Measurements from ENCODE around the gene RHOA. TPM values are rescaled to one million over a fixed set of nuclear protein-coding genes. Genes with fewer than 3 reads are reported as not detected.

The RHOA gene
- total and polyA plus RNA-seq, 2 of the 8 experiments (the other 6 are each of a cell fraction or from before 2014, with no cell fraction given): 176 to 397 TPM

DNA sequence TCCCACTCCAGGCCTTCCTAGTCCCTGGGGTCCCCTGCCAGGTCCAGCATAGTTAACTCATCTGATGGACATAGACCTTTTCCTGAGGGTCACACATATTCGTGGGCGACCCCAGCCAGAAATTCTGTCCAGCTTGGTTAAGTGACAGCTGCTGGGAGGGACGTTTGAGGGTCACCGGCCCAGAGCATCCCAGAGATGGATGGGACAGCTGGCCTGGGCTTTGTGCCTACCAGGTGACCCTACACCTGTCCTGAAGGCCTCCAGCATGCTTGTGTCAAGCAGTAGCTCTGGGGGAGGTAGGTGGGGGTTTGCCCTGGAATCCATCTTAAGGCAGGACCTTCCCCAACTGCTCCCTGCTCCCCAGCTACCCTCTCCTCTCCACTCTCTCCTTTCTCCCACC, 49.2 kb upstream of the RHOA start:
- no peaks in the 10 kb centered on the region for H3K36me3 ChIP-seq (ENCODE audit: control insufficient read depth in 2 of 4, insufficient read depth in 4 of 4, low read length in 3 of 4)
- no peak overlapping the region for H2AFZ ChIP-seq (ENCODE audit: low read length)
- H3K79me1 ChIP-seq (ENCODE audit: low read depth, low read length): no peaks in the 10 kb centered on the region
- H3K23ac ChIP-seq (ENCODE audit: insufficient read length): no peak overlapping the region
- H4K8ac ChIP-seq (ENCODE audit: extremely low read depth, insufficient read depth, low read length): peak overlapping the region; percentile 63; the same call in 1 of the 2 replicates
- peak overlapping the region; percentile 100 for H3K18ac ChIP-seq (ENCODE audit: extremely low read depth, low read length)
- H3K4me2 ChIP-seq (ENCODE audit: insufficient read depth in 1 of 2, low read depth in 2 of 2, low read length in 2 of 2): peak overlapping the region; percentile 26 to 56
- H2BK20ac ChIP-seq (ENCODE audit: low read length): peak overlapping the region; percentile 5
- no peaks in the 10 kb centered on the region for H3K9me3 ChIP-seq (ENCODE audit: insufficient read depth in 2 of 2, low read depth in 1 of 2, low read length in 1 of 2)
- WGBS, 2 experiments (ENCODE audit: extremely low coverage in 1 of 2, insufficient coverage in 1 of 2, insufficient read length in 1 of 2, insufficient replicate concordance in 2 of 2, low coverage in 1 of 2, low lambda C conversion rate in 2 of 2, missing lambda C conversion rate in 1 of 2): 89% methylated on average over 4 of the region's 4 CpGs; no CpG with 5 or more reads in 1 of the 2 experiments
- peak overlapping the region in 1 of 4 experiments; percentile 34; a peak in 4 of 8 replicates for H3K4me3 ChIP-seq (ENCODE audit: extremely low read depth in 1 of 4, insufficient read depth in 2 of 4, low read depth in 3 of 4, low read length in 4 of 4)
- TF ChIP-seq JUN (IDR thresholded peaks at IDR 0.05; ENCODE audit: low read depth, low read length) (no peak), POLR2A (IDR thresholded peaks at IDR 0.05; ENCODE audit: control extremely low read depth in 1 of 2, low read depth in 2 of 2, low read length in 2 of 2) (peak in 1 of 2 experiments; percentile 18; a peak in 1 of 3 replicates)
- peak overlapping the region; percentile 89 for H3K27ac ChIP-seq (ENCODE audit: low read depth, low read length)
- H3K4ac ChIP-seq (replicated peaks; ENCODE audit: insufficient read length, low read depth, low read length): peak overlapping the region; percentile 16
- H3K23me2 ChIP-seq (ENCODE audit: low read depth, low read length): no peaks in the 10 kb centered on the region
- H3K4me1 ChIP-seq (replicated peaks in 1 of 4; ENCODE audit: control insufficient read depth in 3 of 4, insufficient read depth in 4 of 4, low read length in 3 of 4): peaks cover 16 to 34% (median 30%) of the 10 kb centered on the region in 4 experiments
- peak overlapping the region; percentile 65; the same call in 1 of the 2 replicates for H2BK15ac ChIP-seq (ENCODE audit: low read length)
- ChIA-PET POLR2A (ENCODE audit: partially characterized antibody) (interaction anchor here (1.0 to 11.8 kb wide), 9 partner anchors 11 to 368 kb away, joined by 3 to 205 read pairs (median 4); partner anchors contain the start of genes DAG1, GPX1, RHOA and TCTA), CTCF (ENCODE audit: partially characterized antibody) (interaction anchor here (0.6 to 4.4 kb wide), 7 partner anchors 10 to 211 kb away, joined by 3 to 32 read pairs (median 4); partner anchors contain the start of gene DAG1)
- peak overlapping the region; percentile 84 for H4K5ac ChIP-seq (ENCODE audit: insufficient read length, low read depth, low read length)
- H2AK5ac ChIP-seq (ENCODE audit: low read depth, low read length): peak overlapping the region; percentile 98
- peak overlapping the region; percentile 88 for H4K91ac ChIP-seq (replicated peaks; ENCODE audit: insufficient read length, low read length)
- FAIRE-seq (no peak), DNase-seq (ENCODE audit: low read depth in 1 of 2, low spot score in 2 of 2) (no peak)
- no peak overlapping the region for H3K56ac ChIP-seq (replicated peaks; ENCODE audit: insufficient read length, low read depth, low read length)
- H3K27me3 ChIP-seq (replicated peaks in 1 of 4; ENCODE audit: control insufficient read depth in 3 of 4, extremely low read depth in 1 of 4, insufficient read depth in 3 of 4, low read length in 3 of 4): no peaks in the 10 kb centered on the region
- peak overlapping the region; percentile 99 for H2BK12ac ChIP-seq (ENCODE audit: low read depth, low read length)
- H3K14ac ChIP-seq (ENCODE audit: insufficient read length): no peak overlapping the region
- peak overlapping the region; percentile 98 for H2BK5ac ChIP-seq (ENCODE audit: low read depth, low read length)
- H2BK120ac ChIP-seq (replicated peaks; ENCODE audit: low read depth, low read length): peak overlapping the region; percentile 80
- H4K20me1 ChIP-seq (replicated peaks in 1 of 2; ENCODE audit: control insufficient read depth in 1 of 2, insufficient read depth in 2 of 2, low read length in 2 of 2): no peaks in the 10 kb centered on the region
- peak overlapping the region in 2 of 4 experiments; percentile 25 to 26; a peak in 3 of 7 replicates for H3K9ac ChIP-seq (replicated peaks in 1 of 4; ENCODE audit: extremely low read depth in 1 of 4, low read depth in 3 of 4, low read length in 3 of 4)
- H3K79me2 ChIP-seq (ENCODE audit: control insufficient read depth in 1 of 2, insufficient read depth in 2 of 2, low read length in 2 of 2): no peaks in the 10 kb centered on the region
